Heart left ventricle (tissue), 16 donors: Measurements from ENCODE around the gene MXD1. TPM values are rescaled to one million over a fixed set of nuclear protein-coding genes. Genes with fewer than 3 reads are reported as not detected.
A peak's percentile ranks its signal among the peaks of the same experiment; 100 is the strongest.
"Not testable (repeated sequence)": the region's sequence is repeated elsewhere in the genome, so short reads cannot be mapped to it uniquely, and the experiment has no call there.

Experiments used
- ATAC-seq, 4 donors: fragments of 200-7000 bp; cut with Tn5 transposase; one replicate each; pipeline ENCODE4 v1.9.1; 2020 to 2022; ENCODE audit warnings: moderate library complexity in 4 of 4, mild to moderate bottlenecking in 3 of 4, moderate number of reproducible peaks in 1 of 4
- DNase-seq, 5 donors: peaks; one replicate each; pipeline ENCODE4 v3.0.0-alpha.2; 2020
- H3K27ac ChIP-seq, 12 donors: fragments of 200-600 bp; sonication (generic) in 4 of 12; one replicate each; pipeline versions ENCODE4 v1.5.0 to v1.8.0; 2016 to 2022; ENCODE audit warnings: mild to moderate bottlenecking in 2 of 12
- H3K27me3 ChIP-seq, 9 donors: fragments of 200-600 bp; sonication (generic) in 2 of 9; one replicate each; pipeline versions ENCODE4 v1.5.1 to v1.8.0; 2016 to 2022; ENCODE audit warnings: mild to moderate bottlenecking in 3 of 9
- H3K36me3 ChIP-seq, 9 donors: fragments of 200-600 bp; sonication (generic) in 2 of 9; one replicate each; pipeline versions ENCODE4 v1.5.0 to v1.8.0; 2018 to 2022; ENCODE audit warnings: mild to moderate bottlenecking in 2 of 9
- H3K4me1 ChIP-seq, 12 donors: fragments of 200-600 bp; sonication (generic) in 4 of 12; one replicate each; pipeline versions ENCODE4 v1.5.0 to v1.8.0; 2016 to 2022; ENCODE audit warnings: mild to moderate bottlenecking in 3 of 12
- H3K4me3 ChIP-seq, 12 donors: fragments of 200-600 bp; sonication (generic) in 4 of 12; one replicate each; pipeline versions ENCODE4 v1.5.0 to v1.8.0; 2017 to 2022; ENCODE audit warnings: mild to moderate bottlenecking in 9 of 12, moderate library complexity in 4 of 12
- H3K9me3 ChIP-seq, 12 donors: fragments of 200-600 bp; sonication (generic) in 4 of 12; one replicate each; pipeline versions ENCODE4 v1.5.0 to v1.8.0; 2016 to 2022; ENCODE audit warnings: mild to moderate bottlenecking in 1 of 12
- POLR2A ChIP-seq, 2 donors: fragments of 450-650 bp; IDR thresholded peaks; one replicate each; pipeline ENCODE4 v1.6.1; 2017; ENCODE audit warnings: antibody characterized with exemption in 2 of 2, mild to moderate bottlenecking in 2 of 2, moderate library complexity in 2 of 2
- WGBS, 4 donors: extraction: QIAGEN DNeasy Blood & Tissue Kit in 2 of 4; methylation state at CpG; one replicate each; pipeline versions ENCODE4 v1.1.5 to v1.1.7; 2013 to 2018; 5-methylcytosine and 5-hydroxymethylcytosine counted together
- intact Hi-C, 10 donors: fragments of 100-400 bp; cut with DNase I; formaldehyde crosslinking; loops; one replicate each; pipeline versions ENCODE4 v1.11.1 to v1.14.2; 2022
- polyA plus RNA-seq, 2 donors: library from polyadenylated mRNA; stranded (reverse); fragments of 200-250 nt; gene quantifications; one replicate each; pipeline ENCODE4 v1.2.3, GENCODE V29; 2013
- total RNA-seq, 9 donors: library from RNA; depleted of rRNA in 2 of 9; stranded (reverse); fragments of >200 nt in 2 of 9; fragmentation: NEBNext Ultra II Directional in 3 of 9; extraction: Animal tissue kit (Norgen Biotek cat#: 25700) in 3 of 9; gene quantifications; one replicate each; pipeline versions ENCODE4 v1.1.0 to v1.2.4, GENCODE V29; 2016 to 2023
- TF ChIP-seq, protein P1 (sequence below), 12 donors: fragments of 200-600 bp; sonication (generic) in 4 of 12; IDR thresholded peaks; one replicate each; pipeline versions ENCODE4 v1.5.0 to v1.8.0; 2018 to 2022; ENCODE audit warnings: antibody characterized with exemption in 12 of 12, mild to moderate bottlenecking in 5 of 12
- donor health status: ischemic (EF 13 %, LVEDD 7.1; RV severe dilation, severe dysfunction).
- donor health status: healthy with polysubstance abuse.
- donor health status: DM: no; HTN: yes; CAD: no.
- donor health status: DM: no; HTN: no; CAD: no.
- donor health status: ischemic (EF 25% LVEDD 6.9; RV normal size, moderate dysfunction).
- donor health status: ischemic (EF 25% LVEDD 5.7; RV mildly dilated, moderate dysfunction).
- donor health status: healthy.
- donor health status: DM: yes; HTN: yes; CAD: no.
- donor health status: ischemic (EF 35%, LVEDD 5.7; RV mildly dilated, moderate dysfunction).
- donor health status: nonischemic (EF 11% LVEDD 7.7; RV severe dilation, severe dysfunction).
- donor health status: DM: yes; HTN: yes; CAD: no.
- donor health status: PGD.
- donor health status: ischemic (EF 29% LVEDD 5.4; RV normal size, mild dysfunction).
- donor health status: nonischemic (EF 23%, LVEDD 6.1; RV moderate dilation, normal function).

The MXD1 gene
- total and polyA plus RNA-seq, 11 donors, result 1.6 to 17.0 (median 4.8) TPM

DNA sequence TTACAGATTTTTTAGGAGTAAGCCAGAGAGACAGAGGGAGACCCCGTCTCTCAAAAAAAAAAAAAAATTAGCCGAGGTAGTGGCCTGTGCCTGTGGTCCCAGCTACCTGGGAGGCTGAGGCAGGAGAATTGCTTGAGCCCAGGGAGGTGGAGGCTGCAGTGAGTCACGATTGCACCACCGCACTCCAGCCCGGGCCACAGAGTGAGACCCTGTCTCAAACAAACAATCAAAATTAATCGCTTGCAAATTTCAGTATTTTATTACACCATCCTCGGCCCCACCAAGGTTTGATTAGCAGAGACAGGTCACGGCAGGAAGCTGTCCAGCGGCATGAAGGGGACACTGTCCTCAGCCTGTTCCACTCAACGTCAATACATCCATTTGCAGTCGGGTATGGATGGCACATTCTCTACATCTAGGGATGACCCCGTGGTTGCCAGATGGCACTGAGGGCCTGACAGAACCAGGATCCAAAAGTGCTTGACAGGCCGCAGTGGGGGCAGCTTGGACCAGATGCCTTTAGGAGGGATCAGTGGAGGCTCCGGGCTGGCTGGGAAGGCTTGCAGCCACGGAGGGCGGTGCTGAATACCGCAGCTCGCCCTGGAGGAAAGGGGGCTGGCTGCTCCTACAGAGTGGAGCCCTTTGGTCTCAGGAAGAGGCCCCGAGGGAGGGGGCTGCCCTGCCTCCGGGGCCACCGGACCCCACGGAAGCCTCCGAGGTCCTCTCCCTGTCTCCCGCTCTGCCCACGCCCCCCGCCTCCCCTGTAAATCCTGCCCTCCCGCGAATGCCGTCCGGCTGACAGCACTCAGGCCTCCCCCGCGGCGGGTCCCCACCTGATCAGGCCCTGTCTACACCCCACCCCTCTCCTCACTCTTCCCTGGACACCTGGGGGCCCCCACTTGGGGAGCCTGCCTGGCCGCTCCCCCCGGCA lies 33.4 kb downstream of the MXD1 start:
- H3K27me3 ChIP-seq, result no peaks in the 10 kb centered on the region
- ATAC-seq (peak in 1 of 4 donors; percentile 9), DNase-seq (no peak)
- no peak overlapping the region for H3K27ac ChIP-seq
- intact Hi-C loops, result no loop called here
- peaks cover 0 to 48% (median 0%) of the 10 kb centered on the region in 12 donors for H3K4me1 ChIP-seq
- TF ChIP-seq POLR2A (IDR thresholded peaks at IDR 0.05), result no peak
- TF ChIP-seq, protein P1, sequence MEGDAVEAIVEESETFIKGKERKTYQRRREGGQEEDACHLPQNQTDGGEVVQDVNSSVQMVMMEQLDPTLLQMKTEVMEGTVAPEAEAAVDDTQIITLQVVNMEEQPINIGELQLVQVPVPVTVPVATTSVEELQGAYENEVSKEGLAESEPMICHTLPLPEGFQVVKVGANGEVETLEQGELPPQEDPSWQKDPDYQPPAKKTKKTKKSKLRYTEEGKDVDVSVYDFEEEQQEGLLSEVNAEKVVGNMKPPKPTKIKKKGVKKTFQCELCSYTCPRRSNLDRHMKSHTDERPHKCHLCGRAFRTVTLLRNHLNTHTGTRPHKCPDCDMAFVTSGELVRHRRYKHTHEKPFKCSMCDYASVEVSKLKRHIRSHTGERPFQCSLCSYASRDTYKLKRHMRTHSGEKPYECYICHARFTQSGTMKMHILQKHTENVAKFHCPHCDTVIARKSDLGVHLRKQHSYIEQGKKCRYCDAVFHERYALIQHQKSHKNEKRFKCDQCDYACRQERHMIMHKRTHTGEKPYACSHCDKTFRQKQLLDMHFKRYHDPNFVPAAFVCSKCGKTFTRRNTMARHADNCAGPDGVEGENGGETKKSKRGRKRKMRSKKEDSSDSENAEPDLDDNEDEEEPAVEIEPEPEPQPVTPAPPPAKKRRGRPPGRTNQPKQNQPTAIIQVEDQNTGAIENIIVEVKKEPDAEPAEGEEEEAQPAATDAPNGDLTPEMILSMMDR (IDR thresholded peaks at IDR 0.05), result no peak
- H3K4me3 ChIP-seq, result peak overlapping the region in 1 of 12 donors; percentile 28
- 58 to 78% (median 60%) methylated on average over 17 to 35 of the region's 35 CpGs for WGBS, 4 donors
- peaks cover 0 to 7% (median 0%) of the 10 kb centered on the region in 9 donors for H3K36me3 ChIP-seq
- H3K9me3 ChIP-seq, result no peaks in the 10 kb centered on the region

DNA sequence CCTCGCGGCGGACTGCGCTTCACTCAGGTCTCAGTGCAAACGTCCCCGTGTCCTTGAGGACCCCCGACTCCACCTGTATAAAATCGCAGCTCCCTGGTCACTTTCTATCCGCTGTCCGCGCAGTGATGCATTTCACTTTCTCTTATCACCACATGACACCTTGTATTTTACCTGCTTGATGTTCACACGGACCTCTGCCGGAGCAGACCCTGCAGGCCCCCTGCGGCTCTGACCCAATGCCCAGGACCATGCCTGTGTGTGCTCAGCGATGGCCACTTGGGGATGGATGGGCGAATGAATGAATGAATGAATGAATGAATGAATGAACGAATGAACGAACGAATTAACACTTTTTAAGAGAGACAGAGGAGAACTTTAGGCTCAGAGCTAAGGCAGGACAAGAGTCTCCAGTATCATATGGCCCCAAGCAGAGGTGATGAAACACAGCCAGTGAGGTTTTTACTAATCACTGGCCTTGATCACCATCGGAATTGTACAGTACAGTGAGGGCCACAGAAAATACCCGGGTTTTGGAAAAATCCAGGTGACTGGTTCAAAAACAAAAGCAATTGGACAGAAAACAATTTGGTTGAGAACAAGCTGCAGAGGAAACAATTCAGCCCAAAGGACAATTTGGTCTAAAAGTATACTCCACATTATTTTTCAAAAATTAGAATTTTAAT lies 34.2 kb downstream of the MXD1 start:
- intact Hi-C loops, result no loop called here
- ATAC-seq (no peak), DNase-seq (no peak)
- H3K9me3 ChIP-seq, result no peaks in the 10 kb centered on the region
- H3K27me3 ChIP-seq, result no peaks in the 10 kb centered on the region
- H3K27ac ChIP-seq, result no peak overlapping the region
- 73 to 83% (median 79%) methylated on average over 21 of the region's 21 CpGs for WGBS, 4 donors
- no peak for TF ChIP-seq POLR2A (IDR thresholded peaks at IDR 0.05)
- TF ChIP-seq, protein P1 (IDR thresholded peaks at IDR 0.05), result no peak
- H3K4me1 ChIP-seq, result peaks cover 0 to 39% (median 0%) of the 10 kb centered on the region in 12 donors
- H3K4me3 ChIP-seq, result no peak overlapping the region
- no peaks in the 10 kb centered on the region for H3K36me3 ChIP-seq

DNA sequence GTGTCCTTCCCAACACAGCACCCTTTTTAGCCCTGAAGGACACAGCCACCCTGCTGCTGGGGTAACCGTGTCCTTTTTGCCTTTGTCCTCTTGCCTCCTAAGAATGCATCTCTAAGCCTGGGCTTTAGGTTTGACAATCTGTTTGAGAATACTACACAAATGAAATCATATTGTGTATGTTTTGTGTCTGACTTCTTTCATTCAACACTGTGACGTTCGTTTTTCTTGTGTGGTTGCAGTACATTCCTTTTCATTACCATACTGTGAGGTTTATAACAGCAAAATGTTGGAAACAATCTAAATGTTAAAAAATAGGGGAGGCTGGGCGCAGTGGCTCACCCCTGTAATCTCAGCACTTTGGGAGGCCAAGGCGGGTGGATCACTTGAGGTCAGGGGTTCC lies 35.3 kb downstream of the MXD1 start:
- H3K36me3 ChIP-seq, result no peaks in the 10 kb centered on the region
- no peaks in the 10 kb centered on the region for H3K27me3 ChIP-seq
- H3K27ac ChIP-seq, result no peak overlapping the region
- 83 to 90% (median 89%) methylated on average over 5 of the region's 5 CpGs for WGBS, 4 donors
- intact Hi-C loops, result no loop called here
- ATAC-seq (no peak), DNase-seq (no peak)
- no peak overlapping the region for H3K4me3 ChIP-seq
- peaks cover 0 to 30% (median 0%) of the 10 kb centered on the region in 12 donors for H3K4me1 ChIP-seq
- TF ChIP-seq, protein P1 (IDR thresholded peaks at IDR 0.05), result no peak
- TF ChIP-seq POLR2A (IDR thresholded peaks at IDR 0.05), result no peak
- H3K9me3 ChIP-seq, result no peaks in the 10 kb centered on the region

DNA sequence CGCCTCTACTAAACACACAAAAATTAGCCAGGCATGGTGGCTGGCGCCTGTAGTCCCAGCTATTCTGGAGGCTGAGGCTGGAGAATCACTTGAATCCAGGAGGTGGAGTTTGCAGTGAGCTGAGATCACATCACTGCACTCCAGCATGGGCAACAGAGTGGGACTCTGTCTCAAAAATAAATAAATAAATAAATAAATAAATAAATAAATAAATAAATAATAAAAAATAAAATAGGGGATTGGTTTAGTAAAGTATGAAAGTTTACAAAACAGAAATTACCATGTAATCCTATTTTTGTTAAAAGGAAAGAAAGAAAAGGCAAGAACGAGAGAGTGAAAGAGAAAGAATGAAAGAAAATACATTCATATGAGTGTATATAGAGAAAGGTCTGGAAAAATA lies 35.8 kb downstream of the MXD1 start:
- 91 to 98% (median 97%) methylated on average over 3 of the region's 3 CpGs for WGBS, 4 donors

More for the DNA sequence above, 35.8 kb downstream of the MXD1 start:
- intact Hi-C loops, DNase-seq, H3K4me3 ChIP-seq, H3K27me3 ChIP-seq, H3K36me3 ChIP-seq, H3K27ac ChIP-seq, H3K9me3 ChIP-seq, ATAC-seq: not testable (repeated sequence)
- H3K4me1 ChIP-seq, result peaks cover 0 to 27% (median 0%) of the 10 kb centered on the region in 12 donors
